Erythroblast (primary cell): ENCODE results near the gene MAD1L1.

Experiments used
- GATA1 ChIP-seq: IDR thresholded peaks from 2 replicates; pipeline ENCODE4 v1.6.1; 2011; ENCODE audit warnings: low read depth, mild to moderate bottlenecking, control low read depth, low read length, moderate library complexity
- POLR2A ChIP-seq: IDR thresholded peaks from 2 replicates; pipeline ENCODE4 v1.6.1; 2011; ENCODE audit warnings: mild to moderate bottlenecking, low read length

- TF ChIP-seq POLR2A (no peak), GATA1 (no peak)
These were observed 126.3 kb downstream of the MAD1L1 start for GRCh38 chr7:2106440-2106839.
